H9 (cell line): Measurements from ENCODE around the gene CDH13. TPM values are rescaled to one million over a fixed set of nuclear protein-coding genes. Genes with fewer than 3 reads are reported as not detected.

ENCODE experiments used
- DNase-seq: peaks from one replicate; pipeline ENCODE4 v3.0.0-alpha.2; 2017
- H2AFZ ChIP-seq: one replicate; pipeline ENCODE4 v1.6.1; 2013; ENCODE audit warnings: mild to moderate bottlenecking, low read length, control low read depth, moderate library complexity
- H2AK5ac ChIP-seq: 2 replicates; pipeline ENCODE4 v1.6.1; 2013; ENCODE audit warnings: low read length, control low read depth, mixed read lengths; ENCODE audit not compliant: insufficient read length
- H2BK120ac ChIP-seq: one replicate; pipeline ENCODE4 v1.6.1; 2013; ENCODE audit warnings: low read depth, mild to moderate bottlenecking, low read length, control low read depth, inconsistent platforms; ENCODE audit not compliant: poor library complexity, severe bottlenecking
- H2BK12ac ChIP-seq: 2 replicates; pipeline ENCODE4 v1.6.1; 2013; ENCODE audit warnings: low read length, control low read depth, mixed read lengths, low read depth; ENCODE audit not compliant: insufficient read length
- H2BK15ac ChIP-seq: 2 replicates; pipeline ENCODE4 v1.6.1; 2013; ENCODE audit warnings: low read depth, low read length, control low read depth
- H2BK20ac ChIP-seq: one replicate; pipeline ENCODE4 v1.6.1; 2013; ENCODE audit warnings: low read depth, mild to moderate bottlenecking, low read length, control low read depth, inconsistent platforms; ENCODE audit not compliant: poor library complexity, severe bottlenecking
- H2BK5ac ChIP-seq: 2 replicates; pipeline ENCODE4 v1.6.1; 2013; ENCODE audit warnings: low read length, control low read depth, mixed read lengths; ENCODE audit not compliant: insufficient read length
- H3K14ac ChIP-seq: 2 replicates; pipeline ENCODE4 v1.6.1; 2013; ENCODE audit warnings: low read length, control low read depth; ENCODE audit not compliant: insufficient read depth
- H3K18ac ChIP-seq: 2 replicates; pipeline ENCODE4 v1.6.1; 2013; ENCODE audit warnings: low read depth, mild to moderate bottlenecking, mixed read lengths, low read length, control low read depth; ENCODE audit not compliant: insufficient read length
- H3K23ac ChIP-seq: 2 replicates; pipeline ENCODE4 v1.6.1; 2013; ENCODE audit warnings: low read length, control low read depth, mixed read lengths, low read depth; ENCODE audit not compliant: insufficient read length
- H3K23me2 ChIP-seq: 2 replicates; pipeline ENCODE4 v1.6.1; 2013; ENCODE audit warnings: low read depth, mild to moderate bottlenecking, mixed read lengths, low read length, control low read depth; ENCODE audit not compliant: insufficient read length, poor library complexity, severe bottlenecking
- H3K27ac ChIP-seq: 2 replicates; pipeline ENCODE4 v1.5.1; 2013; ENCODE audit warnings: low read length, control low read depth, mixed read lengths, low read depth; ENCODE audit not compliant: insufficient read length
- H3K27me3 ChIP-seq: 2 replicates; pipeline ENCODE4 v1.6.1; 2013; ENCODE audit warnings: low read length, control low read depth, inconsistent platforms; ENCODE audit not compliant: insufficient read depth
- H3K4ac ChIP-seq: 2 replicates; pipeline ENCODE4 v1.6.1; 2013; ENCODE audit warnings: low read depth, mild to moderate bottlenecking, control low read depth, inconsistent platforms, low read length, moderate library complexity
- H3K4me1 ChIP-seq: 2 replicates; pipeline ENCODE4 v1.6.1; 2013; ENCODE audit warnings: low read length, control low read depth, inconsistent platforms; ENCODE audit not compliant: insufficient read depth
- H3K4me2 ChIP-seq: 2 replicates; pipeline ENCODE4 v1.6.1; 2013; ENCODE audit warnings: low read length, control low read depth, mixed read lengths; ENCODE audit not compliant: insufficient read length, insufficient read depth
- H3K56ac ChIP-seq: 2 replicates; pipeline ENCODE4 v1.6.1; 2013; ENCODE audit warnings: low read depth, mild to moderate bottlenecking, mixed read lengths, low read length, control low read depth; ENCODE audit not compliant: insufficient read length
- H3K79me1 ChIP-seq: 2 replicates; pipeline ENCODE4 v1.6.1; 2013; ENCODE audit warnings: low read depth, mild to moderate bottlenecking, moderate library complexity, low read length, control low read depth, inconsistent platforms; ENCODE audit not compliant: insufficient read depth, poor library complexity, severe bottlenecking
- H3K79me2 ChIP-seq: 2 replicates; pipeline ENCODE4 v1.6.1; 2013; ENCODE audit warnings: low read length, control low read depth, inconsistent platforms; ENCODE audit not compliant: insufficient read depth
- H3K9ac ChIP-seq: 2 replicates; pipeline ENCODE4 v1.6.1; 2013; ENCODE audit warnings: low read length, control low read depth, mixed read lengths; ENCODE audit not compliant: insufficient read length; ENCODE audit errors: extremely low read depth
- H3K9me3 ChIP-seq: one replicate; pipeline ENCODE4 v1.6.1; 2013; ENCODE audit warnings: low read depth, low read length, inconsistent platforms; ENCODE audit not compliant: control insufficient read depth
- H3T11ph ChIP-seq: one replicate; pipeline ENCODE4 v1.6.1; 2013; ENCODE audit warnings: mild to moderate bottlenecking, low read length, control low read depth, inconsistent platforms
- H4K20me1 ChIP-seq: one replicate; pipeline ENCODE4 v1.6.1; 2013; ENCODE audit not compliant: control insufficient read depth, insufficient read length, insufficient read depth
- H4K5ac ChIP-seq: 2 replicates; pipeline ENCODE4 v1.6.1; 2013; ENCODE audit warnings: low read depth, mild to moderate bottlenecking, mixed read lengths, low read length, control low read depth; ENCODE audit not compliant: insufficient read length
- H4K8ac ChIP-seq: replicated peaks from 2 replicates; pipeline ENCODE4 v1.6.1; 2013; ENCODE audit warnings: low read length, control low read depth, mixed read lengths, low read depth; ENCODE audit not compliant: insufficient read length
- H4K91ac ChIP-seq: 2 replicates; pipeline ENCODE4 v1.6.1; 2013; ENCODE audit warnings: low read depth, mild to moderate bottlenecking, moderate library complexity, mixed read lengths, low read length, control low read depth; ENCODE audit not compliant: insufficient read length
- H3K27ac Mint-ChIP-seq, 3 experiments: 2 replicates in 2 of 3; 3 replicates in 1 of 3; pipeline ENCODE4 v1.8.0; 2020 to 2021; ENCODE audit warnings: mixed read lengths in 3 of 3, mild to moderate bottlenecking in 1 of 3, moderate library complexity in 1 of 3
- H3K27me3 Mint-ChIP-seq: 2 replicates; pipeline ENCODE4 v1.8.0; 2021; ENCODE audit warnings: low read depth, mild to moderate bottlenecking, moderate library complexity, mixed read lengths
- H3K36me3 Mint-ChIP-seq, 3 experiments: 2 replicates in 2 of 3; 3 replicates in 1 of 3; pipeline ENCODE4 v1.8.0; 2020 to 2021; ENCODE audit warnings: low read depth in 3 of 3, mixed read lengths in 3 of 3; ENCODE audit not compliant: insufficient read depth in 1 of 3
- H3K4me1 Mint-ChIP-seq, 2 experiments: 2 replicates each; pipeline ENCODE4 v1.8.0; 2020; ENCODE audit warnings: mixed read lengths in 2 of 2
- H3K4me3 Mint-ChIP-seq, 2 experiments: 2 replicates in 1 of 2; 3 replicates in 1 of 2; pipeline ENCODE4 v1.8.0; 2020 to 2021; ENCODE audit warnings: mild to moderate bottlenecking in 2 of 2, mixed read lengths in 2 of 2, moderate library complexity in 1 of 2
- H3K9me3 Mint-ChIP-seq, 2 experiments: 2 replicates in 1 of 2; 3 replicates in 1 of 2; pipeline ENCODE4 v1.8.0; 2020; ENCODE audit warnings: mild to moderate bottlenecking in 2 of 2, mixed read lengths in 2 of 2, moderate library complexity in 1 of 2
- CTCF ChIP-seq: fragments of 200-600 bp; sonication (generic); conservative IDR thresholded peaks from 3 replicates; pipeline ENCODE4 v1.8.0; 2021; ENCODE audit warnings: antibody characterized with exemption, mild to moderate bottlenecking
- WGBS: extraction: QIAGEN DNeasy Blood & Tissue Kit; methylation state at CpG from one replicate; pipeline ENCODE4 v1.1.7; 2013; ENCODE audit warnings: missing lambda C conversion rate, low lambda C conversion rate, mixed read lengths; ENCODE audit not compliant: insufficient read length; ENCODE audit errors: extremely low coverage; 5-methylcytosine and 5-hydroxymethylcytosine counted together
- total RNA-seq: library from RNA; stranded (reverse); gene quantifications from 2 replicates; pipeline ENCODE4 v1.2.1, GENCODE V29; 2021

CDH13 gene
- total RNA-seq, 1 experiment from 2014 or later, result 1.5 TPM

- DNase-seq, result no peak
- H3K56ac ChIP-seq, result no peak overlapping the region
- no peak overlapping the region for H4K8ac ChIP-seq
- H4K20me1 ChIP-seq, result no peaks in the 10 kb centered on the region
- H3K27ac ChIP-seq, result no peak overlapping the region
- H2BK12ac ChIP-seq, result no peak overlapping the region
- no peak overlapping the region for H2BK20ac ChIP-seq
- Mint-ChIP-seq H3K4me1 (peaks cover 3 to 4% of the 10 kb centered on the region in 2 experiments; a peak in 1 of 4 replicates), H3K36me3 (no peaks in the 10 kb centered on the region), H3K4me3 (no peak overlapping the region), H3K9me3 (no peaks in the 10 kb centered on the region), H3K27ac (no peak overlapping the region), H3K27me3 (no peaks in the 10 kb centered on the region)
- peaks cover 5% of the 10 kb centered on the region; the same call in 1 of the 2 replicates for H3K4me1 ChIP-seq
- H2BK15ac ChIP-seq, result no peak overlapping the region
- no peak overlapping the region for H3K9ac ChIP-seq
- no peaks in the 10 kb centered on the region for H3K23me2 ChIP-seq
- no CpG with 5 or more reads among the region's 9 CpGs for WGBS
- no peak overlapping the region for H3K23ac ChIP-seq
- no peak for TF ChIP-seq CTCF
- no peak overlapping the region for H3T11ph ChIP-seq
- no peaks in the 10 kb centered on the region for H3K9me3 ChIP-seq
- H3K14ac ChIP-seq, result no peak overlapping the region
- no peak overlapping the region for H3K18ac ChIP-seq
- no peak overlapping the region for H2AK5ac ChIP-seq
- no peak overlapping the region for H3K4ac ChIP-seq
- no peak overlapping the region for H4K5ac ChIP-seq
- H3K4me2 ChIP-seq, result no peak overlapping the region
- H2BK5ac ChIP-seq, result no peak overlapping the region
- H4K91ac ChIP-seq, result no peak overlapping the region
- no peaks in the 10 kb centered on the region for H3K79me2 ChIP-seq
- no peak overlapping the region for H2BK120ac ChIP-seq
- H2AFZ ChIP-seq, result no peak overlapping the region
- no peaks in the 10 kb centered on the region for H3K79me1 ChIP-seq
- no peaks in the 10 kb centered on the region for H3K27me3 ChIP-seq
Observed at GRCh38 chr16:83273504-83274173, 646.9 kb downstream of the CDH13 start.
